GM12878 (cell line): ENCODE results near the gene CAPN1. TPM values are rescaled to one million over a fixed set of nuclear protein-coding genes. Genes with fewer than 3 reads are reported as not detected.

Experiments used
- ATAC-seq: fragments of 200-7000 bp; cut with Tn5 transposase; 3 replicates; pipeline ENCODE4 v1.9.1; 2020; ENCODE audit warnings: mild to moderate bottlenecking, moderate library complexity
- BruUV-seq: library from RNA; stranded (reverse); fragments of 400-500 nt; replicated peaks from 2 replicates; lab custom pipeline; 2021; lab: Mats Ljungman, UMichigan
- CTCF ChIA-PET: fragments of 300-600 bp; sonication (Branson Sonifier 250); formaldehyde crosslinking; extraction: SDS; loops from one replicate; lab custom pipeline; 2021; ENCODE audit warnings: inconsistent platforms; lab: Yijun Ruan, JAX
- POLR2A ChIA-PET: fragments of 350-600 bp; formaldehyde crosslinking; extraction: SDS; loops from one replicate; lab custom pipeline; 2021; ENCODE audit warnings: inconsistent platforms; lab: Charles Lee
- RAD21 ChIA-PET: fragments of 300-600 bp; sonication (Branson Sonifier 250); formaldehyde crosslinking; loops from one replicate; lab custom pipeline; 2023; ENCODE audit warnings: antibody characterized with exemption; ENCODE audit not compliant: unreplicated experiment; lab: Charles Lee
- SMC1A ChIA-PET: fragments of 300-600 bp; sonication (Branson Sonifier 250); formaldehyde crosslinking; loops from one replicate; lab custom pipeline; 2023; ENCODE audit not compliant: unreplicated experiment, uncharacterized antibody; lab: Charles Lee
- DNase-seq: peaks from one replicate; pipeline ENCODE4 v3.0.0-alpha.2; 2011; ENCODE audit warnings: low read depth, low spot score
- FAIRE-seq: peaks from 3 replicates; lab custom pipeline; 2011; peaks lifted over from hg19 to GRCh38; lab: Jason Lieb, UNC
- H2AFZ ChIP-seq: 2 replicates; pipeline ENCODE4 v1.6.0; 2011; ENCODE audit warnings: low read depth, low read length, control low read depth; ENCODE audit not compliant: control insufficient read depth
- H3K27ac ChIP-seq: 2 replicates; pipeline ENCODE4 v1.5.1; 2011; ENCODE audit warnings: control low read depth; ENCODE audit not compliant: control insufficient read depth, insufficient read depth
- H3K27me3 ChIP-seq, 2 experiments: replicated peaks in 1 of 2; 2 replicates each; pipeline versions ENCODE4 v1.6.0 to v1.6.1; 2011; ENCODE audit warnings: low read length in 1 of 2; ENCODE audit not compliant: control insufficient read depth in 2 of 2, insufficient read depth in 2 of 2
- H3K36me3 ChIP-seq, 2 experiments: 2 replicates each; pipeline ENCODE4 v1.5.1; 2011; ENCODE audit warnings: low read length in 1 of 2; ENCODE audit not compliant: control insufficient read depth in 2 of 2, insufficient read depth in 2 of 2
- H3K4me1 ChIP-seq: 2 replicates; pipeline ENCODE4 v1.6.1; 2011; ENCODE audit warnings: mild to moderate bottlenecking, low read length, moderate library complexity, mixed read lengths; ENCODE audit not compliant: control insufficient read depth, insufficient read depth
- H3K4me2 ChIP-seq: 2 replicates; pipeline ENCODE4 v1.6.0; 2011; ENCODE audit warnings: control low read depth; ENCODE audit not compliant: control insufficient read depth, insufficient read depth
- H3K4me3 ChIP-seq: fragments of 200-600 bp; sonication (generic); 2 replicates; pipeline ENCODE4 v1.5.1; 2016
- H3K79me2 ChIP-seq: 2 replicates; pipeline ENCODE4 v1.6.0; 2011; ENCODE audit warnings: low read length; ENCODE audit not compliant: control insufficient read depth, insufficient read depth
- H3K9ac ChIP-seq: 2 replicates; pipeline ENCODE4 v1.8.0; 2011; ENCODE audit warnings: low read length, control low read depth, mixed read lengths; ENCODE audit not compliant: control insufficient read depth, insufficient read depth
- H3K9me3 ChIP-seq: replicated peaks from 3 replicates; pipeline ENCODE4 v1.5.1; 2011; ENCODE audit warnings: mild to moderate bottlenecking, low read length; ENCODE audit not compliant: control insufficient read depth, insufficient read depth
- H4K20me1 ChIP-seq: 2 replicates; pipeline ENCODE4 v1.6.0; 2011; ENCODE audit not compliant: control insufficient read depth, insufficient read depth
- CBX5 ChIP-seq: sonication (generic); IDR thresholded peaks from 2 replicates; pipeline ENCODE4 v1.6.1; 2016; ENCODE audit warnings: low read depth, moderate library complexity, mild to moderate bottlenecking, inconsistent platforms
- ETV6 ChIP-seq, 2 experiments: fragments of 450-650 bp in 1 of 2; IDR thresholded peaks in 1 of 2; conservative IDR thresholded peaks in 1 of 2; 2 replicates each; pipeline ENCODE4 v1.6.1; 2014; ENCODE audit warnings: antibody characterized with exemption in 1 of 2, borderline replicate concordance in 1 of 2, low read depth in 1 of 2, mild to moderate bottlenecking in 1 of 2, moderate library complexity in 1 of 2
- RUNX3 ChIP-seq: IDR thresholded peaks from 2 replicates; pipeline ENCODE4 v1.6.1; 2012; ENCODE audit warnings: low read length, inconsistent platforms
- SIX5 ChIP-seq: IDR thresholded peaks from 2 replicates; pipeline ENCODE4 v1.6.1; 2011; ENCODE audit warnings: mild to moderate bottlenecking, low read depth, low read length, moderate library complexity; ENCODE audit not compliant: severe bottlenecking
- SMAD5 ChIP-seq: IDR thresholded peaks from 2 replicates; pipeline ENCODE4 v1.6.1; 2016; ENCODE audit warnings: antibody characterized with exemption, low read depth
- SMC3 ChIP-seq: IDR thresholded peaks from 2 replicates; pipeline ENCODE4 v1.6.1; 2011; ENCODE audit warnings: low read length, improper control_type of control experiment, borderline replicate concordance
- SUPT20H ChIP-seq: IDR thresholded peaks from 2 replicates; pipeline ENCODE4 v1.6.1; 2011; ENCODE audit warnings: low read depth, mild to moderate bottlenecking, low read length, moderate library complexity, borderline replicate concordance; ENCODE audit not compliant: control insufficient read depth
- WGBS: methylation state at CpG from one replicate; pipeline ENCODE4 v1.1.6; 2016; ENCODE audit warnings: low lambda C conversion rate; ENCODE audit not compliant: insufficient replicate concordance, insufficient coverage; ENCODE audit errors: missing lambda C conversion rate; 5-methylcytosine and 5-hydroxymethylcytosine counted together
- in situ Hi-C: fragments of 300-500 bp; cut with MboI; formaldehyde crosslinking; loops from 9 replicates; pipeline ENCODE4 v1.14.3; 2018; ENCODE audit warnings: mixed read lengths
- intact Hi-C: fragments of 100-400 bp; cut with micrococcal nuclease; formaldehyde crosslinking; loops from one replicate; pipeline ENCODE4 v1.14.2; 2022; ENCODE audit not compliant: unreplicated experiment
- polyA plus RNA-seq, 11 experiments: library from polyadenylated mRNA; depleted of rRNA in 4 of 11; unstranded in 6 of 11; stranded (reverse) in 5 of 11; fragments of >200 nt; fragmentation: Nextera tagmentation in 4 of 11; fragmentation: Illumina TruSeq in 1 of 11; extraction: Ambion mirVana in 4 of 11; extraction: Trizol in 1 of 11; gene quantifications; 1 replicate in 1 of 11; 2 replicates in 10 of 11; pipeline versions ENCODE4 v1.2.1 to v1.2.3, GENCODE V29; 2011 to 2016; ENCODE audit warnings: inconsistent platforms in 2 of 11, missing spikeins in 2 of 11, low read depth in 1 of 11
- total RNA-seq, 4 experiments: library from RNA; depleted of rRNA in 3 of 4; stranded (reverse); fragments of >200 nt in 3 of 4; fragmentation: Illumina TruSeq in 1 of 4; extraction: Trizol in 1 of 4; gene quantifications; 2 replicates each; pipeline versions ENCODE4 v1.2.1 to v1.2.3, GENCODE V29; 2013 to 2021
- TF ChIP-seq, protein P1 (sequence below): IDR thresholded peaks from 2 replicates; pipeline ENCODE4 v1.6.1; 2011; ENCODE audit warnings: borderline replicate concordance, low read depth, mild to moderate bottlenecking, moderate library complexity, mixed read lengths, low read length; ENCODE audit not compliant: insufficient read depth; ENCODE audit errors: extremely low read length
- TF ChIP-seq, protein P2 (sequence below): fragments of 450-650 bp; IDR thresholded peaks from 2 replicates; pipeline ENCODE4 v1.6.1; 2016; ENCODE audit warnings: mild to moderate bottlenecking, moderate library complexity, borderline replicate concordance
- TF ChIP-seq, protein P3 (sequence below): fragments of 150-350 bp; IDR thresholded peaks from 2 replicates; pipeline ENCODE4 v1.6.1; 2016; ENCODE audit warnings: low read depth, low read length

Gene CAPN1
- total and polyA plus RNA-seq, 10 of the 15 experiments (the other 5 are each of a cell fraction or from before 2014, with no cell fraction given), result 2.2 to 167 (median 77.3) TPM

DNA sequence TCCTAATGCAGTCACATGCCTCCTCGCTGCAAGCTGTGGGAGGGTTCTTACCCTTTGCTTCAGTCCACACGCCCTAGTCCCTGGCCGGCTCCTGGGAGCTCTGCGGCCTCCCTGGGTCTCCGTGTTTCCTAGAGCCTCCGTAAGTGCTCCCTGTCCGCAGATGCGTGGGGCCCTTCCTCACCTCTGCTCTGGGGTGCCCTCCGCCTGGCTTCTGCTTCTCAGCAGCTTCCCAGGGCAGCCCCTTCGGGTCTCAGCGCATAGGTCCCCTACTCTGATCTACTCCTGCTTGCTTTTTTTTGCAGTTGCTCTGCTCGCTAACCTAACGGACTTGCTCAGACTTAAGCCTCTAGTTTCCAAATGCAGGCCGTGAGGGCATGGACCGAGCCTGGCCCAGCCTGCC is 22.4 kb downstream of the CAPN1 start (continued):
- no peak for TF ChIP-seq SIX5

DNA sequence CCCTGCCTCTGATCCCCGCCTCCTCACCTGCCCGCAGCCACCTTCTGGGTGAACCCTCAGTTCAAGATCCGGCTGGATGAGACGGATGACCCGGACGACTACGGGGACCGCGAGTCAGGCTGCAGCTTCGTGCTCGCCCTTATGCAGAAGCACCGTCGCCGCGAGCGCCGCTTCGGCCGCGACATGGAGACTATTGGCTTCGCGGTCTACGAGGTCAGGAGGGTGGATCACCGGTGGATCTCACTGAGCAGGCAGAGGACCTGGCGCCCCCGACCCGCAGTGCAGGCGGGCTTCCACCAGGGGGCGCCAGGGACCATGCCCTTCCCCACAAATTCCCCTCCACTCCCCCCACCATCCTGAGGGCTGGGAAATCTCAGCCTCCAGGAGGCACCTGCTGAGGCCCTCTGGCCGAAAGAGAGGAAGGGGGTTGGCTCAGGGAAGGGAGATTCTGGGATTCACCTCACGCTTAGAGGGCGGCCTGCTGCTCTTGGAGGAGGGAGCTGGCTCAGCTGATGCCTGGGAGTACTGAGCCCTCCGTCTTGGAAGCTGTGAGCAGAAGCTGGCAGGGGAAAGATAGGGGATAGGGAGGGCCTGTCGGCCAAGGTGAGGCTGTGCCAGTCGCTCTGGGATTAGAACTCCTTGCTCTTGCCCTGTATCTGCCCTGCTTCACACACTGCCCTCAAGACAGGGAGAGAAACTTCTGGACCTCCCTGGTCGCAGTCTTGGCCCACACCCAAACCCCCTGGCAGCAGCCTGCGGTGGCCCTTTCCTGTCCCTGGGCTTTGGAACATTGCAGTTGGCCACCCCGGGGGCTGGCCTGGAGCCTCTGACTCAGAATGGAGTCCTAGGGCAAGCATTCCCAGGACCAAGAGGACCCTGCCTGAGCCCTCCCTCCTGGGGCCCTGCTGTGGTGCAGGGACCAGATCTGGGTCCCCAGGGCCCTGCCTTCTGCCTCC is 23.2 kb downstream of the CAPN1 start:
- no peaks in the 10 kb centered on the region for H3K9me3 ChIP-seq
- no peak overlapping the region for H2AFZ ChIP-seq
- H3K4me1 ChIP-seq, result no peaks in the 10 kb centered on the region
- SMC1A ChIA-PET, result interaction anchor here (1.0 kb wide), 1 partner anchor 216 kb away, joined by 3 read pairs; no protein-coding TSS in a partner anchor
- 75% methylated on average over 32 of the region's 38 CpGs for WGBS
- H3K79me2 ChIP-seq, result no peaks in the 10 kb centered on the region
- no TSS peak for BruUV-seq
- POLR2A ChIA-PET, result interaction anchor here (0.5 kb wide), 1 partner anchor 327 kb away, joined by 5 read pairs; no protein-coding TSS in a partner anchor
- ATAC-seq (peak; percentile 90), DNase-seq (no peak), FAIRE-seq (no peak)
- no peak overlapping the region for H3K4me2 ChIP-seq
- no peak overlapping the region for H3K4me3 ChIP-seq
- H4K20me1 ChIP-seq, result no peaks in the 10 kb centered on the region
- in situ Hi-C loops, result no loop called here
- no peaks in the 10 kb centered on the region for H3K27me3 ChIP-seq
- intact Hi-C loops, result loop anchor here (2.0 to 10.0 kb wide), 2 partner anchors 50 to 110 kb away; partner anchors contain the start of gene CDC42EP2
- H3K9ac ChIP-seq, result no peak overlapping the region
- H3K36me3 ChIP-seq, result peaks cover 2 to 14% of the 10 kb centered on the region in 2 experiments; a peak in 3 of 4 replicates
- RAD21 ChIA-PET, result interaction anchor here (0.7 to 0.8 kb wide), 2 partner anchors 111 to 125 kb away, joined by 3 to 4 read pairs; no protein-coding TSS in a partner anchor
- CTCF ChIA-PET, result interaction anchor here (0.5 to 6.4 kb wide), 12 partner anchors 8 to 764 kb away, joined by 3 to 43 read pairs (median 3); partner anchors contain the start of genes CDC42EP2 and DPF2
- no peak overlapping the region for H3K27ac ChIP-seq
- TF ChIP-seq ETV6 (conservative IDR thresholded peaks at IDR 0.05 in 1 of 2, IDR thresholded peaks at IDR 0.05 in 1 of 2; ENCODE audit: borderline replicate concordance in 1 of 2, low read depth in 1 of 2), result no peak
- TF ChIP-seq CBX5, result no peak
- TF ChIP-seq, protein P1, sequence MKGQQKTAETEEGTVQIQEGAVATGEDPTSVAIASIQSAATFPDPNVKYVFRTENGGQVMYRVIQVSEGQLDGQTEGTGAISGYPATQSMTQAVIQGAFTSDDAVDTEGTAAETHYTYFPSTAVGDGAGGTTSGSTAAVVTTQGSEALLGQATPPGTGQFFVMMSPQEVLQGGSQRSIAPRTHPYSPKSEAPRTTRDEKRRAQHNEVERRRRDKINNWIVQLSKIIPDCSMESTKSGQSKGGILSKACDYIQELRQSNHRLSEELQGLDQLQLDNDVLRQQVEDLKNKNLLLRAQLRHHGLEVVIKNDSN, result no peak
- TF ChIP-seq, protein P2, sequence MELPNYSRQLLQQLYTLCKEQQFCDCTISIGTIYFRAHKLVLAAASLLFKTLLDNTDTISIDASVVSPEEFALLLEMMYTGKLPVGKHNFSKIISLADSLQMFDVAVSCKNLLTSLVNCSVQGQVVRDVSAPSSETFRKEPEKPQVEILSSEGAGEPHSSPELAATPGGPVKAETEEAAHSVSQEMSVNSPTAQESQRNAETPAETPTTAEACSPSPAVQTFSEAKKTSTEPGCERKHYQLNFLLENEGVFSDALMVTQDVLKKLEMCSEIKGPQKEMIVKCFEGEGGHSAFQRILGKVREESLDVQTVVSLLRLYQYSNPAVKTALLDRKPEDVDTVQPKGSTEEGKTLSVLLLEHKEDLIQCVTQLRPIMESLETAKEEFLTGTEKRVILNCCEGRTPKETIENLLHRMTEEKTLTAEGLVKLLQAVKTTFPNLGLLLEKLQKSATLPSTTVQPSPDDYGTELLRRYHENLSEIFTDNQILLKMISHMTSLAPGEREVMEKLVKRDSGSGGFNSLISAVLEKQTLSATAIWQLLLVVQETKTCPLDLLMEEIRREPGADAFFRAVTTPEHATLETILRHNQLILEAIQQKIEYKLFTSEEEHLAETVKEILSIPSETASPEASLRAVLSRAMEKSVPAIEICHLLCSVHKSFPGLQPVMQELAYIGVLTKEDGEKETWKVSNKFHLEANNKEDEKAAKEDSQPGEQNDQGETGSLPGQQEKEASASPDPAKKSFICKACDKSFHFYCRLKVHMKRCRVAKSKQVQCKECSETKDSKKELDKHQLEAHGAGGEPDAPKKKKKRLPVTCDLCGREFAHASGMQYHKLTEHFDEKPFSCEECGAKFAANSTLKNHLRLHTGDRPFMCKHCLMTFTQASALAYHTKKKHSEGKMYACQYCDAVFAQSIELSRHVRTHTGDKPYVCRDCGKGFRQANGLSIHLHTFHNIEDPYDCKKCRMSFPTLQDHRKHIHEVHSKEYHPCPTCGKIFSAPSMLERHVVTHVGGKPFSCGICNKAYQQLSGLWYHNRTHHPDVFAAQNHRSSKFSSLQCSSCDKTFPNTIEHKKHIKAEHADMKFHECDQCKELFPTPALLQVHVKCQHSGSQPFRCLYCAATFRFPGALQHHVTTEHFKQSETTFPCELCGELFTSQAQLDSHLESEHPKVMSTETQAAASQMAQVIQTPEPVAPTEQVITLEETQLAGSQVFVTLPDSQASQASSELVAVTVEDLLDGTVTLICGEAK, result no peak
- peak; percentile 54 for TF ChIP-seq SMC3
- TF ChIP-seq RUNX3, result no peak
- no peak for TF ChIP-seq SUPT20H
- no peak for TF ChIP-seq SMAD5
- TF ChIP-seq, protein P3, sequence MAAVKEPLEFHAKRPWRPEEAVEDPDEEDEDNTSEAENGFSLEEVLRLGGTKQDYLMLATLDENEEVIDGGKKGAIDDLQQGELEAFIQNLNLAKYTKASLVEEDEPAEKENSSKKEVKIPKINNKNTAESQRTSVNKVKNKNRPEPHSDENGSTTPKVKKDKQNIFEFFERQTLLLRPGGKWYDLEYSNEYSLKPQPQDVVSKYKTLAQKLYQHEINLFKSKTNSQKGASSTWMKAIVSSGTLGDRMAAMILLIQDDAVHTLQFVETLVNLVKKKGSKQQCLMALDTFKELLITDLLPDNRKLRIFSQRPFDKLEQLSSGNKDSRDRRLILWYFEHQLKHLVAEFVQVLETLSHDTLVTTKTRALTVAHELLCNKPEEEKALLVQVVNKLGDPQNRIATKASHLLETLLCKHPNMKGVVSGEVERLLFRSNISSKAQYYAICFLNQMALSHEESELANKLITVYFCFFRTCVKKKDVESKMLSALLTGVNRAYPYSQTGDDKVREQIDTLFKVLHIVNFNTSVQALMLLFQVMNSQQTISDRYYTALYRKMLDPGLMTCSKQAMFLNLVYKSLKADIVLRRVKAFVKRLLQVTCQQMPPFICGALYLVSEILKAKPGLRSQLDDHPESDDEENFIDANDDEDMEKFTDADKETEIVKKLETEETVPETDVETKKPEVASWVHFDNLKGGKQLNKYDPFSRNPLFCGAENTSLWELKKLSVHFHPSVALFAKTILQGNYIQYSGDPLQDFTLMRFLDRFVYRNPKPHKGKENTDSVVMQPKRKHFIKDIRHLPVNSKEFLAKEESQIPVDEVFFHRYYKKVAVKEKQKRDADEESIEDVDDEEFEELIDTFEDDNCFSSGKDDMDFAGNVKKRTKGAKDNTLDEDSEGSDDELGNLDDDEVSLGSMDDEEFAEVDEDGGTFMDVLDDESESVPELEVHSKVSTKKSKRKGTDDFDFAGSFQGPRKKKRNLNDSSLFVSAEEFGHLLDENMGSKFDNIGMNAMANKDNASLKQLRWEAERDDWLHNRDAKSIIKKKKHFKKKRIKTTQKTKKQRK, result no peak
